GM18508 (cell line): ENCODE measurements around the gene RABGGTA.

Experiments
- ATAC-seq: cut with Tn5 transposase; IDR thresholded peaks from one replicate; pipeline ENCODE4 v1.9.1; 2021; ENCODE audit warnings: moderate number of reproducible peaks; ENCODE audit not compliant: insufficient read depth, unreplicated experiment

The RABGGTA gene

GRCh38 chr14:24271134-24271833, at the start of gene RABGGTA:
TSS of gene RABGGTA (minus strand) at chr14:24271597. CDS start at chr14:24271115, 482 bp downstream.
- ATAC-seq = peak; percentile 39

GRCh38 chr14:24317141-24317928, 45.9 kb upstream of the RABGGTA start:
- no peak for ATAC-seq

- no peak for ATAC-seq
Measured at GRCh38 chr14:24316597-24316950, 45.2 kb upstream of the RABGGTA start.

GRCh38 chr14:24315807-24316596, 44.6 kb upstream of the RABGGTA start:
- ATAC-seq = no peak

- no peak for ATAC-seq
Measured at GRCh38 chr14:24315243-24315806, 43.9 kb upstream of the RABGGTA start.

- no peak for ATAC-seq
Measured at GRCh38 chr14:24314377-24315193, 43.2 kb upstream of the RABGGTA start.

GRCh38 chr14:24313913-24314312, 42.5 kb upstream of the RABGGTA start:
- ATAC-seq = no peak

GRCh38 chr14:24312736-24313507, 41.5 kb upstream of the RABGGTA start:
- no peak for ATAC-seq

- no peak for ATAC-seq
Measured at GRCh38 chr14:24311837-24312615, 40.6 kb upstream of the RABGGTA start.

- no peak for ATAC-seq
Measured at GRCh38 chr14:24310646-24311604, 39.5 kb upstream of the RABGGTA start, which contains the start of gene LTB4R. TSS of gene LTB4R (plus strand) at chr14:24311502. CDS start at chr14:24315652, 4,150 bp downstream.

GRCh38 chr14:24310265-24310645, 38.9 kb upstream of the RABGGTA start:
- no peak for ATAC-seq

GRCh38 chr14:24309538-24310264, 38.3 kb upstream of the RABGGTA start, which contains the start of gene LTB4R2:
TSS of gene LTB4R2 (plus strand) at chr14:24310140. CDS start at chr14:24310665, 525 bp downstream.
- ATAC-seq = no peak

- no peak for ATAC-seq
Measured at GRCh38 chr14:24308342-24309124, 37.1 kb upstream of the RABGGTA start.

GRCh38 chr14:24307575-24308341, 36.4 kb upstream of the RABGGTA start, which contains the start of gene CIDEB:
TSS of gene CIDEB (minus strand) at chr14:24307977. CDS start at chr14:24307858, 119 bp downstream.
- no peak for ATAC-seq

- ATAC-seq = no peak
Measured at GRCh38 chr14:24307156-24307574, 35.8 kb upstream of the RABGGTA start.
